Measurements from ENCODE around the gene CRLF3. TPM values are rescaled to one million over a fixed set of nuclear protein-coding genes. Genes with fewer than 3 reads are reported as not detected.

CRLF3 gene
- total RNA-seq, 1 donor from 2014 or later, result 53.5 TPM

GRCh38 chr17:30848021-30848420 lies 23.5 kb upstream of the CRLF3 start:
- no peak for TF ChIP-seq CTCF (IDR thresholded peaks at IDR 0.05)
- no peak for ATAC-seq (ENCODE audit: low read depth)
- Mint-ChIP-seq H3K36me3 (ENCODE audit: low read depth) (peaks cover 12% of the 10 kb centered on the region), H3K9me3 (no peaks in the 10 kb centered on the region), H3K4me3 (no peak overlapping the region), H3K27ac (no peak overlapping the region), H3K4me1 (no peaks in the 10 kb centered on the region), H3K27me3 (no peaks in the 10 kb centered on the region)
- intact Hi-C loops (cut with micrococcal nuclease), result no loop called here
- CTCF ChIA-PET, result no interaction called here
- POLR2A ChIA-PET, result no interaction called here
- no peak for DNase-seq

GRCh38 chr17:30840771-30841170 lies 16.3 kb upstream of the CRLF3 start:
- no peak for TF ChIP-seq CTCF (IDR thresholded peaks at IDR 0.05)
- ChIA-PET POLR2A (interaction anchor here (0.6 to 1.3 kb wide), 2 partner anchors 9 to 19 kb away, joined by 3 to 4 read pairs; partner anchors contain the start of gene ATAD5), CTCF (no interaction called here)
- peak; percentile 34 for ATAC-seq (ENCODE audit: low read depth)
- H3K4me1 Mint-ChIP-seq, result peaks cover 8% of the 10 kb centered on the region
- H3K27me3 Mint-ChIP-seq, result no peaks in the 10 kb centered on the region
- intact Hi-C loops (cut with micrococcal nuclease), result no loop called here
- peak overlapping the region; percentile 50 for H3K4me3 Mint-ChIP-seq
- peak overlapping the region; percentile 83 for H3K27ac Mint-ChIP-seq
- no peak for DNase-seq
- H3K9me3 Mint-ChIP-seq, result no peaks in the 10 kb centered on the region
- H3K36me3 Mint-ChIP-seq (ENCODE audit: low read depth), result peaks cover 19% of the 10 kb centered on the region

GRCh38 chr17:30838202-30838807 lies 13.8 kb upstream of the CRLF3 start:
- Mint-ChIP-seq H3K36me3 (ENCODE audit: low read depth) (peaks cover 18% of the 10 kb centered on the region), H3K4me1 (peaks cover 8% of the 10 kb centered on the region), H3K27me3 (no peaks in the 10 kb centered on the region), H3K9me3 (no peaks in the 10 kb centered on the region), H3K27ac (no peak overlapping the region), H3K4me3 (no peak overlapping the region)
- POLR2A ChIA-PET, result interaction anchor here (0.5 kb wide), 1 partner anchor 849 kb away, joined by 5 read pairs; no protein-coding TSS in a partner anchor
- ATAC-seq (ENCODE audit: low read depth) (no peak), DNase-seq (no peak)
- CTCF ChIA-PET, result no interaction called here
- intact Hi-C loops (cut with micrococcal nuclease), result no loop called here
- no peak for TF ChIP-seq CTCF (IDR thresholded peaks at IDR 0.05)

GRCh38 chr17:30832438-30833124 lies 8.1 kb upstream of the CRLF3 start:
- no peak for ATAC-seq (ENCODE audit: low read depth)
- Mint-ChIP-seq H3K36me3 (ENCODE audit: low read depth) (peaks cover 11% of the 10 kb centered on the region), H3K4me3 (peak overlapping the region; percentile 97), H3K27me3 (no peaks in the 10 kb centered on the region), H3K4me1 (peaks cover 23% of the 10 kb centered on the region), H3K9me3 (no peaks in the 10 kb centered on the region), H3K27ac (peak overlapping the region; percentile 91)
- CTCF ChIA-PET, result no interaction called here
- POLR2A ChIA-PET, result interaction anchor here (0.6 to 1.7 kb wide), 6 partner anchors 8 to 73 kb away, joined by 4 to 12 read pairs (median 6); no protein-coding TSS in a partner anchor
- intact Hi-C loops (cut with micrococcal nuclease), result loop anchor here (1.0 to 5.0 kb wide), 2 partner anchors 8 to 40 kb away; partner anchors contain the start of gene CRLF3
- TF ChIP-seq CTCF (IDR thresholded peaks at IDR 0.05), result no peak
- no peak for DNase-seq
